Spinal cord (tissue), 10 donors: ENCODE measurements around the gene RNPS1. TPM values are rescaled to one million over a fixed set of nuclear protein-coding genes. Genes with fewer than 3 reads are reported as not detected.

Source experiments
- DNase-seq, 6 donors: peaks; one replicate each; pipeline versions ENCODE4 v3.0.0 to v3.0.0-alpha.2; 2013 to 2015; ENCODE audit warnings: low spot score in 6 of 6, low read depth in 4 of 6
- H3K27ac ChIP-seq: one replicate; pipeline ENCODE4 v1.5.1; 2013; ENCODE audit warnings: low read depth, low read length, control low read depth
- H3K27me3 ChIP-seq: one replicate; pipeline ENCODE4 v1.6.1; 2013; ENCODE audit warnings: low read length; ENCODE audit not compliant: control insufficient read depth, insufficient read depth
- H3K36me3 ChIP-seq: one replicate; pipeline ENCODE4 v1.6.1; 2013; ENCODE audit warnings: low read length; ENCODE audit not compliant: control insufficient read depth, insufficient read depth
- H3K4me1 ChIP-seq: one replicate; pipeline ENCODE4 v1.6.1; 2013; ENCODE audit warnings: low read length; ENCODE audit not compliant: control insufficient read depth, insufficient read depth
- H3K4me3 ChIP-seq: one replicate; pipeline ENCODE4 v1.5.1; 2013; ENCODE audit warnings: low read depth, low read length, control low read depth
- H3K9me3 ChIP-seq: one replicate; pipeline ENCODE4 v1.6.1; 2013; ENCODE audit warnings: low read length; ENCODE audit not compliant: control insufficient read depth, insufficient read depth
- WGBS: methylation state at CpG from one replicate; pipeline ENCODE4 v1.1.5; 2013; ENCODE audit warnings: missing lambda C conversion rate; ENCODE audit not compliant: insufficient coverage; 5-methylcytosine and 5-hydroxymethylcytosine counted together
- polyA plus RNA-seq, 2 donors: library from polyadenylated mRNA; unstranded; fragments of 120-200 nt; gene quantifications; one replicate each; pipeline ENCODE4 v1.2.1, GENCODE V29; 2013; ENCODE audit not compliant: insufficient read length in 2 of 2
- total RNA-seq, 2 donors: library from RNA; depleted of rRNA in 1 of 2; stranded (reverse); fragments of 120-200 nt in 1 of 2; fragments of >200 nt in 1 of 2; gene quantifications; one replicate each; pipeline versions ENCODE4 v1.2.3 to v1.2.4, GENCODE V29; 2013 to 2014
- donor health status: healthy.

The RNPS1 gene
- total and polyA plus RNA-seq, 4 donors: 72.7 to 285 (median 187) TPM

DNA sequence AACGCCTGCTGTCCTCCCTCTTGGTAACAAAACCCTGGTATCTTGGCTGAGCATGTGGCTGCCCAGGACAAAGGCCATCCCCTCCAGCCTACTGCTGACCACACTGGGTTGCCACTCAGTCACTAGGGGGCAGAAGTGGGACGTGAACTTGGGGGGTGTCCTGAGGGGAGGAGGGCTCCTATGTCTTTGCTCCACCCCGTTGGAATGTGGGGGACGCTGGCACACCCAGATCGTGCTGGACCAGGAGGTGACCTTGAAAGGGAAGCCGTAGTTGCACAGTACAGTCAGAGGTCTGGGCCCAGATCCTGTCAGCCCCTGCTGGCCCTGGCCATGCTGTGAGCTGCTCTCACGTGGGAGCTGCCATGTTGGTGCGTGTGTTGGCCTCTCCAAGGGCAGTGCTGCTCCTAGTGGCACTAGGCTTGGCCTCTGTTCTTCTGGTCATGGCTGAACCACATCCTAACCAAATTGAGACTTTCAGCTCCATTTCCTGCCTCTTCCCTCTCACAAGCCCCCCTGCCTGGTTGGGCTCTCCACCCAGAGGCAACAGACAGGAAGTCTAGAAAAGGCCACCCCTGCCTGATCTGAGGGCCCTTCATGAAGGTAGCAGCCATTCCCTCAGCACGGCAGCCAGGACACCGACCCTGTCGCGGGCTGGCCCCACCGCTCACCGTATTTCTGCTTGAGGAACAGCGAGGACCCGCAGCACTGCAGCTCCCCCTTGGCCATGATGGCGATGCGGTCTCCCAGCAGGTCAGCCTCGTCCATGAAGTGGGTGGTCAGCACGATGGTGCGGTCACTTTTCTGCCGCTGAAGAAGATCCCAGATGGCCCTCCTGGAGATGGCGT lies 29.0 kb upstream of the RNPS1 start:
- Histone ChIP-seq H3K4me1 (no peaks in the 10 kb centered on the region), H3K36me3 (peaks cover 96% of the 10 kb centered on the region), H3K27ac (no peak overlapping the region), H3K9me3 (no peaks in the 10 kb centered on the region), H3K4me3 (no peak overlapping the region), H3K27me3 (no peaks in the 10 kb centered on the region)
- 87% methylated on average over 22 of the region's 23 CpGs for WGBS
- DNase-seq: no peak

DNA sequence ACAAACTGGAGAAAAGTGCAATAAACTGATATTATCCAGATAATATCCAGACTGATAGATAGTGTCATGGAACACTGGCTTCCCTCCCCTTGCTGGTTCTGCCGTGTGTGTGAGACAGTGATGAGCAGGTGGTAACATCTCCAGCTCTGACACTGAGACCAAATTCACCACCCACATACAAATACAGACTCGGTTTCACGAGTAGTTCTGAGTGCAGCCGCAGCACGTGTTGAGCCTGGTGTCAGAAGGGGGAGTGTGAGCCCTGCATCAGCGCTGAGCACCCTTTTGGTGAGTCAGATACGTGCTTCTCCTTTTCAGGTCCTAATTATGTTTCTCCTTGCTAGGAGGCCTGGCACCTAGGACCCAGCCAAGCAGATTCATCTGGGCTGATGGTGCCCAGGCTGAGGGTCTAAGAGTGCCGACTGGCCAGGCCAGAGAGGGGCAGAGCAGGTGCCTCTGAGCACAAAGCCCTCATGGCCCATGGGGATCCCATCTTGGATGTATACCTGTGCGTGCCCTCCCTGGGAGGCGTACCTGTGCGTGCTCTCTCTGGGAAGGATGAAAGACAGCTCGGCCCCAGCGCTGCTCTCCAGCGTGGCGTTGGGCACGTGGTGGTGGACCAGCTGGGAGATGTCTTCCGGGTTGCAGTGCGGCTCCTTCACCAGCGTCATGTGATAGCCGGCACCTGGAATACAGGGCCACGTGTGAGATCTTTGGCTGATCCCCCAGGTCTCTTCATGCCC lies 27.3 kb upstream of the RNPS1 start:
- no peaks in the 10 kb centered on the region for H3K9me3 ChIP-seq
- H3K4me1 ChIP-seq: no peaks in the 10 kb centered on the region
- no peak for DNase-seq
- 90% methylated on average over 20 of the region's 21 CpGs for WGBS
- H3K36me3 ChIP-seq: peaks cover 97% of the 10 kb centered on the region
- H3K27me3 ChIP-seq: no peaks in the 10 kb centered on the region
- H3K27ac ChIP-seq: no peak overlapping the region
- no peak overlapping the region for H3K4me3 ChIP-seq

DNA sequence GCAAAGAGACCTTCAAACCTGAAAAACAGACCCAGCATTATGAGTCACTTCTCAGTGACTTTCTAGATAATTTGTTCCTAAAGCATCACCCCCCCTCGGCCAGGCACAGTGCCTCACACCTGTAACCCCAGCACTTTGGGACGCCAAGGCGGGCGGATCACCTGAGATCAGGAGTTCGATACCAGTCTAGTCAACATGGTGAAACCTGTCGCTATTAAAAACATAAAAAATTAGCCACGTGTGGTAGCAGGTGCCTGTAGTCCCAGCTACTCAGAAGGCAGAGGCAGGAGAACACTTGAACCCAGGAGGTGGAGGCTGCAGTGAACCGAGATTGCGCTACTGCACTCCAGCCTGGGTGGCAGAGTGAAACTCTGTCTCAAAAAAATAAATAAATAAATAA lies 24.3 kb upstream of the RNPS1 start:
- 89% methylated on average over 7 of the region's 9 CpGs for WGBS
- H3K4me3 ChIP-seq: no peak overlapping the region
- DNase-seq: no peak
- H3K27ac ChIP-seq: no peak overlapping the region
- no peaks in the 10 kb centered on the region for H3K4me1 ChIP-seq
- H3K9me3 ChIP-seq: no peaks in the 10 kb centered on the region
- peaks cover 97% of the 10 kb centered on the region for H3K36me3 ChIP-seq
- no peaks in the 10 kb centered on the region for H3K27me3 ChIP-seq

DNA sequence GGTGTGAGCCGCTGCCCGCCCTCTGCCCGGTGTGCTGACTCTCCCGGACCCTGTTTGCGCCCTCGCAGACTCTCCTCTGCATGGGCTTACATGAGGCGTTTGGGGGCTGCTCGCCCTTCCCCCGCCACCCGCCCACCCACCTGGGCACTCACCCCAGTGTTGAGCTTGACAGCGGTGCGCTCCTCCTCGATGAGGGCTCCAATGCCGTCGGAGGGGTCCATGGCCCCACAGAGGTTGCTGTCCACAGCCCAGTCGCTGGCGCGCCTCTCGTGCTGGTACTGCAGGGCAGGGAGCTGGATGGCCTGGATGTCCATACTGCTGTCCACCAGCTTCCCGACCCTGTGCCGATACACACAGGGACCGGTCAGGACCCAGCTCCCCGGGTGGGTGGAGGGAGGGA lies 21.4 kb upstream of the RNPS1 start:
- no peak overlapping the region for H3K27ac ChIP-seq
- no peaks in the 10 kb centered on the region for H3K9me3 ChIP-seq
- no peaks in the 10 kb centered on the region for H3K4me1 ChIP-seq
- no peak for DNase-seq
- H3K36me3 ChIP-seq: peaks cover 98% of the 10 kb centered on the region
- no peak overlapping the region for H3K4me3 ChIP-seq
- no peaks in the 10 kb centered on the region for H3K27me3 ChIP-seq
- 94% methylated on average over 21 of the region's 23 CpGs for WGBS

DNA sequence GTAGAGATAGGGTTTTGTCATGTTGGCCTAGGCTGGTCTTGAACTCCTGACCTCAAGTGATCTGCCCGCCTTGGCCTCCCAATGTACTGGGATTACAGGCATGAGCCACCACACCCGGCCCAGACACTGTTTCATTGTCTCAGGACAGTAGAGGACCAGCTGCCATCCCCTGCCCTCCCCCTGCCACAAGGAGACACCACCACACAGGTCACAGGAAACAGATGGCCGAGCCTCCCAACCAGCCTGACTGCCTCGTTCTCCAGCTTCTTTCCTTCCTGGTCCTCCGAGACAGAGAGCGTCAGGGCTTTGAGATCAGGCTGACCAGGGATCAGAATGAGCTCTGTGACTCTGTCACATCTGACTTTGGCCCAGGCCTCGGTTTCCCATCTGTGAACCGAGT lies 20.8 kb upstream of the RNPS1 start:
- Histone ChIP-seq H3K36me3 (peaks cover 98% of the 10 kb centered on the region), H3K9me3 (no peaks in the 10 kb centered on the region), H3K27me3 (no peaks in the 10 kb centered on the region), H3K4me3 (no peak overlapping the region), H3K4me1 (no peaks in the 10 kb centered on the region), H3K27ac (no peak overlapping the region)
- no peak for DNase-seq
- WGBS: 80% methylated on average over 8 of the region's 8 CpGs

DNA sequence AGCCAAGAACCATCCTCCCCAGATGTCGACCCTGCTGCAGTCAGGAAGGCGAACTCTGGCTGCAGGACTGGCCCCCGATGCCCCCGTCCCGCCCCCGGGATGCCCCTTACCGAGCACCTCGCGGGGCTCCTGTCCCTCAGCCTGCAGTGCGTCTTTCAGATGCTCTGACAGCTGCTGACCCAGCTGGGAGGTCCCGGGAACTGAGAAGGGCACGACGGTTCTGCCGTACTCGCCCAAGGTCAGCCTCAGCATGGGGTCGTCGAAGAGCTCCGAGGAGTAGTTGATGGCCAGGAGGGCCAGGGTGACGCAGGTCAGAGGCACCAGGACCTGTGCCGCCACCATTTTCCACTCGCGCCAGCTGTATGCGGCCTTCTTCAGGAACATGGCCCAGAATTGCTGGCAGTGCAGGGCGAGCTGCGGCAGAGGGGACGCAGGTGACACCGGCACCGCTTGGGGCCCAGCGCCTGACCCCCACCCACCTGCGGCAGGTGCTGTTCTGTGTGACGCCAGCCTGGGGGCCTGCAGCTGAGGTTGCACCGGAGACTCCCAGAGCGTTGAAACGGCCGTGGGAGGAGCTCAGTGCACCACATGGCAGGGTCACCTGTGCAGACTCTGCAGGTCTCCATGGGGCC lies 20.1 kb upstream of the RNPS1 start:
- Histone ChIP-seq H3K27ac (no peak overlapping the region), H3K9me3 (no peaks in the 10 kb centered on the region), H3K4me1 (no peaks in the 10 kb centered on the region), H3K4me3 (no peak overlapping the region), H3K36me3 (peaks cover 98% of the 10 kb centered on the region), H3K27me3 (no peaks in the 10 kb centered on the region)
- DNase-seq: no peak
- 82% methylated on average over 32 of the region's 35 CpGs for WGBS

DNA sequence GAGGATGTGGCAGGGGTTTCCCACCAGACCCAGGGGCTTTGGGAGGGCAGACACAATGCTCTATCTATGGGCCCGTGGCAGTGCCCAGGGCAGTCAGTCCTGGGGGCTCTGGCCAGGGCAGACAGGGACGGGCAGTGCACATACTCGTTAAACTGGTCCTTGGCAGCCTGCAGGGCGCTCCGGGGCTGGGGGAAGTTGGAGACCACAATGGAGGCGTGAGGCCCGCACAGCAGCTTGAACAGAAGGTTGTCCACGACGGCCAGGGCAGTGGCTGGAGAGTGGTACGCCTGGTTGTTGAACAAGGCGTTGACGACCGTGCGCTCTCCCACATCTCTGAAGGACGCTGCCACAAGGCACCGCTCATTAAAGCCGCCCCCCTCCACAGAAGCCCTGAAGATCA lies 18.6 kb upstream of the RNPS1 start:
- DNase-seq: no peak
- Histone ChIP-seq H3K9me3 (no peaks in the 10 kb centered on the region), H3K4me1 (no peaks in the 10 kb centered on the region), H3K36me3 (peaks cover 98% of the 10 kb centered on the region), H3K27me3 (no peaks in the 10 kb centered on the region), H3K4me3 (no peak overlapping the region), H3K27ac (no peak overlapping the region)
- WGBS: 90% methylated on average over 17 of the region's 17 CpGs

DNA sequence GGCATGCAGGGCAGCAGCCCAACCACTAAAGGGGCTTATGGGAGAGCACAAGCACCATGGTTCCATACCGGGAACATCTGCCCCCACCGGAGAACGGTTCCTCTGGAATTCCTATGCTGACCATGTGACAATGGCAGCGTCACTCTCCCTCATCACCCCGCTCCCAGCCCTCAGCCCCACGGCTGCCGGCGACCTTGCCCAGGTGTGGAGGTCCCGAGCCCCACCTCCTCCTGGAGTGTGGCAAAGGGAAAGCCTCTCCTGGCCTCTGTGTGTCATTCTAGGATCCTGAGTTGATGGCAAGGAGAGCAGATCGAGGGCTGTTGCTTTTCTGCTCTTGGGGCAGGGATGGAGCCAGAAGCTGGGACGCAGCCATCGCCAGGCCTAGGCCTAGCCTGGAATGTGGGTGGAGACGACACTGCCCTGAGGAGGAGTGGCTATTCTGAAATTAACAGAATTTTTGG lies 17.8 kb upstream of the RNPS1 start:
- H3K4me1 ChIP-seq: no peaks in the 10 kb centered on the region
- no peak overlapping the region for H3K27ac ChIP-seq
- no peaks in the 10 kb centered on the region for H3K27me3 ChIP-seq
- DNase-seq: no peak
- WGBS: 83% methylated on average over 11 of the region's 13 CpGs
- no peak overlapping the region for H3K4me3 ChIP-seq
- peaks cover 100% of the 10 kb centered on the region for H3K36me3 ChIP-seq
- H3K9me3 ChIP-seq: no peaks in the 10 kb centered on the region

DNA sequence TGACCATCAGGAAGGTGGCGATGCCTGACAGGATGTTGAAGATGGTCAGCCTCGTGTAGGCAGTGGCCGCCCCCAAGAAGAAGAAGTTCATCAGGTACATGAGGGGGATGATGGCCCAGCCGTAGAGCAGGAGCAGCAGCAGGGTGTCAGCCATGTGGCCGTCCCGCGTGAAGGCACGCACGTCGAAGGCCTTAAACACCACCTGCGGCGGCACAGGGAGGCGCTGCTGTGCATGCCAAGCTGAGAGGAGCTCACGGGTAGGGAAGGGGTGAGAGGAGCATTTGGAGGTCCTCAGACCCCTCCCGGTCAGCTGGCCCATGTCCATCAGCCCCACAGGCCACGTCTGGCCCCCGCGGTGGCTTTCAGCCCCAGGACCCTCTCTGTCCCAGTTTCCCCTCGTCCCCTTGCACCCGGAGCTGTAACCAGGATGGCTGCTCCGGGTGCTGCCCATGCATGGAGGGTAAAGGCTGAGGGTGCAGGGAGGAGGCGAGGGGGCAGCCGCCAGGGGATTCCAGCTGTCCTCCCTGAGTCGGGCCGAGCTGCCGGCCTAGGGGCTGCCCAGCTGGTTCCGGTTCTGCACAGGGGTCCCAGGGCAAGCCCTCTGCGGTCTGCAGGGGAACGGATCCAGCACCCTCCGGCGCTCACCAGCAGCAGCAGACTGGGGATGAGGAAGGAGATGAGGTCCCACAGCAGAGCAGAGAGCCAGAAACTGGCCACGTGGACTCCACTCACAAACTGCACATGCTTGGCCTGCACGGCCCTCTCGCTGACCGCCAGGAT lies 17.1 kb upstream of the RNPS1 start:
- WGBS: 88% methylated on average over 35 of the region's 35 CpGs
- no peak overlapping the region for H3K4me3 ChIP-seq
- DNase-seq: no peak

More for the DNA sequence above, 17.1 kb upstream of the RNPS1 start:
- Histone ChIP-seq H3K4me1 (no peaks in the 10 kb centered on the region), H3K27ac (no peak overlapping the region), H3K36me3 (peaks cover 100% of the 10 kb centered on the region), H3K27me3 (no peaks in the 10 kb centered on the region), H3K9me3 (no peaks in the 10 kb centered on the region)
